Measurements from ENCODE around the gene ACAD8. TPM values are rescaled to one million over a fixed set of nuclear protein-coding genes. Genes with fewer than 3 reads are reported as not detected.

The ACAD8 gene
- total RNA-seq, 2 donors from 2014 or later = 39.4 to 46.1 TPM

DNA sequence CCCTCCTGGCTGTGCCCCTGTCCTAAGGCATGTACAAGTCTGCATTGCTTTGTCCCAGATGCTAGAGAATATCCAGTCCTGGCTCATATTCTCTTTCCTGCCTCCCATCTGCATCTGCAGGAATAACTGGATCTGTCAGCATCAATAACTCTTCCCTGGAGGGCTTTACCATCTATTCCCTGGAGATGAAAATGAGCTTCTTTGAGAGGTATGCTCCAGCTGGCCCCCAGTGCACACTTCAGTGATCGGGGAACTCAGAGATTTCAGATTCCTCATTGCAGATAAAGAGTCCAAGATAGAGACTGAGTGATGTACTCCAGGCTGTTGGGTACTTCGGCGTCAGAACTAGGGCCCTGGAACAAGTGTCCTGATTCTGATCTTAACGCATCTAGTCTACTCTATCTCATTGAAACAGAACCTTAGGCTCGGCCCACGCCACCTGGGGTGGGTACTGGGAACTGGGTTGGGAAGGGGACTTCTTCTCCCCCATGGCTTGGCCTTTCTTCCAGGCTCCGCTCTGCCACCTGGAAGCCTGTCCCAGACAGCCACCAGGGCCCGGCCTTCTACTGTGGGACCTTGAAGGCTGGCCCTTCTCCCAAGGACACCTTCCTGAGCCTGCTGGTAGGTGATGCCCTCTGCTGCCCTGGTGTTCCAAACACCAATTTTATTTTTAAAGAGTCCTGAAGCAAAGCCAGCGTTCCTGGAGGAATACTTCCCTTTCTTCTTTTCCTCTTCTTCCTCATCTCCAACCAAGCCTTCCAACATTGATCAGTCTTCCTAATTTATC is 60.6 kb downstream of the ACAD8 start:
- intact Hi-C loops (cut with DNase I) = no loop called here
- no peak for TF ChIP-seq POLR2A (IDR thresholded peaks at IDR 0.05)
- TF ChIP-seq POLR2AphosphoS5 (IDR thresholded peaks at IDR 0.05) = no peak
- TF ChIP-seq, protein P1, sequence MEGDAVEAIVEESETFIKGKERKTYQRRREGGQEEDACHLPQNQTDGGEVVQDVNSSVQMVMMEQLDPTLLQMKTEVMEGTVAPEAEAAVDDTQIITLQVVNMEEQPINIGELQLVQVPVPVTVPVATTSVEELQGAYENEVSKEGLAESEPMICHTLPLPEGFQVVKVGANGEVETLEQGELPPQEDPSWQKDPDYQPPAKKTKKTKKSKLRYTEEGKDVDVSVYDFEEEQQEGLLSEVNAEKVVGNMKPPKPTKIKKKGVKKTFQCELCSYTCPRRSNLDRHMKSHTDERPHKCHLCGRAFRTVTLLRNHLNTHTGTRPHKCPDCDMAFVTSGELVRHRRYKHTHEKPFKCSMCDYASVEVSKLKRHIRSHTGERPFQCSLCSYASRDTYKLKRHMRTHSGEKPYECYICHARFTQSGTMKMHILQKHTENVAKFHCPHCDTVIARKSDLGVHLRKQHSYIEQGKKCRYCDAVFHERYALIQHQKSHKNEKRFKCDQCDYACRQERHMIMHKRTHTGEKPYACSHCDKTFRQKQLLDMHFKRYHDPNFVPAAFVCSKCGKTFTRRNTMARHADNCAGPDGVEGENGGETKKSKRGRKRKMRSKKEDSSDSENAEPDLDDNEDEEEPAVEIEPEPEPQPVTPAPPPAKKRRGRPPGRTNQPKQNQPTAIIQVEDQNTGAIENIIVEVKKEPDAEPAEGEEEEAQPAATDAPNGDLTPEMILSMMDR (IDR thresholded peaks at IDR 0.05) = no peak
- Histone ChIP-seq H3K9me3 (no peaks in the 10 kb centered on the region), H3K27me3 (replicated peaks; ENCODE audit: insufficient read depth) (no peaks in the 10 kb centered on the region), H3K27ac (no peak overlapping the region), H3K36me3 (no peaks in the 10 kb centered on the region), H3K4me3 (no peak overlapping the region), H3K4me1 (replicated peaks) (no peaks in the 10 kb centered on the region)
- 93% methylated on average over 9 of the region's 9 CpGs for WGBS
- no peak for DNase-seq (ENCODE audit: low spot score)

Other genes starting within 250 kb of the ACAD8 start
- gene JAM3, start 184.5 kb upstream of the ACAD8 start, total RNA-seq = 100 to 1,000 TPM in 1 of 2 donors, 10 to 100 TPM in 1; 21.3 to 157 TPM
- 10 to 100 TPM; 44.4 to 61.9 TPM for gene NCAPD3, start 29.6 kb upstream of the ACAD8 start, total RNA-seq
- gene VPS26B, start 28.9 kb upstream of the ACAD8 start, total RNA-seq = 10 to 100 TPM; 67.6 to 80.8 TPM
- gene THYN1, start 216 bp upstream of the ACAD8 start, total RNA-seq = 10 to 100 TPM; 48.5 to 59.7 TPM
- 10 to 100 TPM in 1 of 2 donors, 1 to 10 TPM in 1; 7.8 to 14.5 TPM for gene GLB1L3, start 22.8 kb downstream of the ACAD8 start, total RNA-seq
- 10 to 100 TPM; 45.6 to 60.0 TPM for gene GLB1L2, start 78.4 kb downstream of the ACAD8 start, total RNA-seq
- gene B3GAT1, start 158.7 kb downstream of the ACAD8 start, total RNA-seq = 1 to 10 TPM; 3.9 to 4.9 TPM